Left renal cortex interstitium (tissue), 4 donors: ENCODE results near the gene UNC13C. TPM values are rescaled to one million over a fixed set of nuclear protein-coding genes. Genes with fewer than 3 reads are reported as not detected.

Experiments
- DNase-seq, 4 donors: peaks; one replicate each; pipeline ENCODE4 v3.0.0-alpha.2; 2013; ENCODE audit warnings: low read depth in 4 of 4, low spot score in 2 of 4, missing footprints in 1 of 4
- polyA plus RNA-seq, 4 donors: library from polyadenylated mRNA; unstranded; fragments of 120-200 nt; gene quantifications; one replicate each; pipeline ENCODE4 v1.2.1, GENCODE V29; 2013; ENCODE audit not compliant: insufficient read length in 4 of 4

Gene UNC13C
- polyA plus RNA-seq, 4 donors = 6.3 to 10.8 (median 8.0) TPM

DNA sequence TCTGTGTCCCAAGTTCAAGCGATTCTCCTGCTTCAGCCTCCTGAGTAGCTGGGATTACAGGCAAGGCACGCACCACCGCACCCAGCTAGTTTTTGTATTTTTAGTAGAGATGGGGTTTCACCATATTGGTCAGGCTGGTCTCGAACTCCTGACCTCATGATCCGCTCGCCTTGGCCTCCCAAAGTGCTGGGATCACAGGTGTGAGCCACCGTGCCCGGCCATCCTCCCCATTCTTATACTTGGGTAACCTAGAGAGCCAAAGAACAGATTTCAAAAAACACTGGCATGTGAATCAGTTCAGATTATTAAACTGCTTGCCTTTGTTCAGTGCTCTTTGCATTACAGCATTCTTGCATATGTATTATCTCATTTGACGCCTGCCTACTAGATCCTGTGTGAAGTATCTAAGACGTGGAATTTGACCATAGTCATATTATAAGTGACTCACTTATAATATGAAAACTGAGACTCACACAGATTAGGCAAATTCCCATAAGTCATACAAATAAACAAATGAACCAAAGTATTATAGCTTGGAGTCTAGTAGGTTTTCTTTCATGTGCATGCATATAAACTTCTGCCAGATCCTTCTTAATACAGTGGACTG is 123.5 kb downstream of the UNC13C start:
- DNase-seq = no peak

- no peak for DNase-seq
These were observed 124.5 kb downstream of the UNC13C start for GRCh38 chr15:54102704-54103103.

DNA sequence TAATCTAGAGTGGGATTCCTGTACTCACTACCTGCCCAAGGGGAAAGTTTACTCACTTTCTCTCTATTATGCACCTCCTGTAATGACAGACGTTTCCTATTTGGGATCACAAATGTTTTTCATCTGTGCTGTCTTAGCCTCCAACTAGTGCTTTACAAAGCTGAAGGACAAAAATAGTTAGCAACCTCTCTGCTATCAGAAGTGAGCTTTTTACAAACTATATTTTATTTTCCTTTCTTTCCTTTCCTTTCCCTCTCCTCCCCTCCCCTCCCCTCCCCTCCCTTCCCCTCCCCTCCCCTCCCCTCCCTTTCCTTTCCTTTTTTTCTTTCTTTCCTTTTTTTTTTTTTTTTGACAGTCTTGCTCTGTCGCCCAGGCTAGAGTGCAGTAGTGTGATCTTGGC is 130.8 kb downstream of the UNC13C start:
- DNase-seq = no peak

GRCh38 chr15:54119051-54119450 is 140.8 kb downstream of the UNC13C start:
- DNase-seq = no peak

GRCh38 chr15:54120949-54121463 is 142.8 kb downstream of the UNC13C start:
- no peak for DNase-seq

GRCh38 chr15:54127574-54127973 is 149.3 kb downstream of the UNC13C start:
- no peak for DNase-seq

DNA sequence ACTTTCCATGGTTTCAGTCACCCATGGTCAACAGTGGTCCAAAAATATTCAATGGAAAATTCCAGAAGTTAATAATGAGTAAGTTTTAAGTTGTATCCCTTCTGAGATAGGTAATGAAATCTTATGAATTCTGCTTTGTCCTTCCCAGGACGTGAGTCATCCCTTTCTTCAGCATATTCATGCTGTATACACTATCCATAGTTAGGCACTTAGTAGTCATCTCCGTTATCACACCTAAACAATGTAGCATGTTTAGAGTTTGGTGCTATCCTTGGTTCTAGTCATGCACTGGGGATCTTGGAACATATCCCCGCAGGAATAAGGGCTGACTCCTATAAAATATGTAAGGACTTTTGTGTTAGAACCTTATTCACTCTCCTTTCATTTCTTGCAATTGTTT is 153.2 kb downstream of the UNC13C start:
- DNase-seq = no peak

DNA sequence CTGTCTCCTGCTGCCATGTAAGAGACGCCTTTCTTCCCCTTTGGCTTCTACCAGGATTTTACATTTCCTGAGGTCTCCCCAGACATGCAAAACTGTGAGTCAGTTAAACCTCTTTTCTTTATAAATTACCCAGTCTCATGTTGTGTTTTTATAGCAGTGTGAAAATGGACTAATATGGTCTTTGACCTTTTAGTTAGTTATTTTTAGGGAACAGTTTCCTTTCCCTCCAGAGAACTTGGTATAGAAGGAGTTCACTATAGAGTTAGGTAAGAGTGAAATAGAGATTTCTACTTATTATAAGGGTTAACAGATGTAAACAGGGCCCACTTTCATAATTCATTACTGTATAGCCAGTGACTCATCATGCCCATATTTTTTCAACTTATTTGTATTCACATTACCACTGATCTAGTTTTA is 170.9 kb downstream of the UNC13C start:
- no peak for DNase-seq

DNA sequence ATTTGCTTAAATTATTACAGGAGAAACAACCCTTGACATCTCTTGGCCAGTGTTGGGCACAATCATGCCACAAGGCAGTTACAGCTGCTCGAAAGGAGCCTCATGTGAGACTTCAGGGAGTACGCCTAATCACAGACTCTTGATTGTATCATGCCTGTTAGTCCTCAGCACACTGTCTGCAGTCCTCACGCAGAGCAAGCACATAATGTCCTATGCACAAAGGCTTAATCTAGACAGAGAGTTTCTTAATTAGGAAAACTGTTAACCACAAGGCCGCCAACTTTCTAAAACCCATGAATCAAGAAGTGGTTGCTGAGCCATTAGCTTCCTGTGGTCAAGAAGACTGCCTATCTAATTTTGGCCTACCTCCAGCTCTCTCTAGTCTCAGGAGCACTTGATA is 172.0 kb downstream of the UNC13C start:
- no peak for DNase-seq

- no peak for DNase-seq
These were observed 180.8 kb downstream of the UNC13C start for GRCh38 chr15:54159012-54159411.

DNA sequence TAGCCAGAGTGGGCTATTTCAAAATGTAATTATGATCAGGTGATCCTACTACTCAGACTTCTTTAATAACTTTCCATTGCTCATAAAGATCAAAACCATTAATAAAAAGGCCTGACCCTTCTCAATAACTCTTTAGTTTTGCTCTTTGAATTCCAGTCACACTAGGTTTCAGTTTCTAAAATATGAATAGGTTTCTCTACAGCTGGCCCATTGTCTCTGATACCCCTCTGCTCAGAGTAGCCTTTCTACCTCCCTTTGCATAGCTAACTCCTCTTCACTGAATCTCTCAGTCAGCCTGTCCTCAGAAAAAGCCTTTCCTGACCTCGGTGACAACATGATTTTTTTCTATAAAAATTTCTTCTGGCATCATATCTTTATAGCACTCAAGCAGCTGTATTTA is 209.1 kb downstream of the UNC13C start:
- no peak for DNase-seq

DNA sequence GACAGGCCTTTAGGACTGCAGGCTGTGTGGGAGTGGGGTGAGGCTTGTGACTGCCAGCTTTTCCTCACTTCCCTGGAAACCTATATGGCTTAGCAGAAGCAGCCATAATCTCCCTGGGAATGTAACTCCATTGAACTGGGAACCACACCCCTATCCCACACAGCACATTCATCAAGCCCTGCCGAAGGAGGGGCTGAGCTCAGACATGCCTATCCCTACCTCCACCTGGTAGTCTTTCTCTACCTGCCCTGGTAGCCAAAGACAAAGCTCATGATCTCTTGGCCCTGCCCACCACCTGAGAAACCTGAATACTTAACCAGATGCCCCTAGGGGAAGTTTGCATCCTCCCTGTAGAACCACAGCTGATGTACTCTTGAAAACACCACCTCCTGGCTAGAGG is 219.8 kb downstream of the UNC13C start:
- no peak for DNase-seq

DNA sequence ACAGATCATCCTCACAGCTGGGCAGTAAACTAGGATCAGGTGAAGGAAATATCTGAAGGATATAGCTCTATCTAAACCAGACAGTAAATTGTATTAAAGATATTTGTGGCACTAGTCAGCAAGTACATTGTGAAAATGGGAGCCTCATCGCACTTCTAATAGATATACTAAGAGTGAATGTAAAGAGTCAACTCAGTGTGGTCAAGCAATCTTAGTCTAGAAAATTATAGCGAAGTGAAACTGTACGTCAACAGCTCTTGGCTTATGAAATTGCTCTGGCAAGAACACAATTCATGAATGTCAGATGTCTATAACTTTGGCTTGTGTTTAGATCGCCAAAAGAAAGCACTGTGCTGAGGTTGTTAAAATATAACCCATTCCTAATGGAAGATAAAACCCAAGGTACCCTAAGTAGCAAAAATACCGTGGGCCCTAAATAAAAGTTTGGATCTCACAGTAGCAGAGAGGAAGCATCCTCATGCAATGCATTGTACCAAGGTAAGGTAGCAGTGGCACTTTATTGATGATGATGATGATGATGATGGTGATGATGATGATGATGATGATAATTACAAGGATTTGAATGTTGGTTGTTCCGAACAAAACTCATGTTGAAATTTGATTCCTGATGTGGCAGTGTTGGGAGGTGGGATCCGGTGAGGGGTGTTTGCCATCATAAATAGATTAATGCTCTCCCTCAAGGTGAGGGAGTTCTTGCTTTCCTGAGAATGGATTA is 228.5 kb downstream of the UNC13C start:
- no peak for DNase-seq

DNA sequence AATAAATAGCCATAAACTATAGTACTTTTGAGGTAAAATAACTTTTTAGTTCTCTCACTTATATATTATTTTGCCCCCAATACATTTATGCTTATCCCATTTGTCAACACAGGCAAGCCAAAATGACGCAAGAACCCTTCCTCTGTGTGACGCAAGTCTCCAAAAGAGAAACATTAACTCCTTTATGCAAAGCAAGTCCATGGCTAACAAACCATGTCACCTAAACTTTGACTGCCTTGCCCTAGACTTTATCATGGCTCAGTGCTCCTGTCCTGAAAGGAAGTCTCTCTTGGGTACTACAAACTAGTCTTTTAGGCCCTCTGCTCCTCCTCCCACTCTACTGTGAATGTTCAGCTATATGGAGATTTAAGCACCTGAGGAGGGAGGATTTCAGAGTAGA is 230.5 kb downstream of the UNC13C start:
- DNase-seq = no peak

DNA sequence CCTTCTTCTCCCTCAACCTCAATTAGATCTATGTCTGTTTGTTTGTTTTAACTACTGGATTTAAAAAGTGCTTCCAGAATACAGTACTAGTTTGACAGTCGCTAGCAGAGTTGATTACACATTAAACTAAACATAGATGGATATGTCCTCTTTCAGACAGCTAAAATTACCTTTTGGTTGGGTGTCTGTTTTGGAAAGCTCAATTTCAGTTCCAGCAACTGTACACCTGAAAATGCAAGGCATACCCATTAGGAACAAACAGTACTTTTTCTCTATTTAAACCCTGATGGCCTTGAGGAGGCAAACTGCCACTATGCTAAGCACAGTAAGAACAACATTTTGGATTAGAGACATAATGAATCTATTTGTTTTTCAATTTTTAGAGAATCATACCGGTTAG is 234.4 kb downstream of the UNC13C start:
- DNase-seq = no peak

DNA sequence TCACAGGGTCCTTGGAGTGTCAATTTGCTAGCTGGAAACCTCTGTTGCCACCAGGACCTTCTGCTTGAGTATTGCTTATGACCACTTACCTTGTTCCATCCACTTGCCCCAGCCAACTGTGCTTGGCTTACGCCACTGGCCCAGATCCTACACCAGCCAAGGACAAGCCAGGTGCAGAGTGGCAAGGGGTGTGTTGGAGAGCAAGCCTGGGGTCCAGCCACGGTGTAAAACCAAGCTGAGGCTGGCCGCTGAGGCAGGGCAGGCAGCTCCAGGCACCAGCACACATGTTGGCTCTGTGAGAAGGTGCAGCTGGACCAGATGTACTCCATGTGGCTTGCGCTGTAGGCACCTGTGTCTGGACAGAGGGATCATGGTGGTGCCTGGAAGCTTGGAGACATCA is 248.2 kb downstream of the UNC13C start:
- DNase-seq = no peak

DNA sequence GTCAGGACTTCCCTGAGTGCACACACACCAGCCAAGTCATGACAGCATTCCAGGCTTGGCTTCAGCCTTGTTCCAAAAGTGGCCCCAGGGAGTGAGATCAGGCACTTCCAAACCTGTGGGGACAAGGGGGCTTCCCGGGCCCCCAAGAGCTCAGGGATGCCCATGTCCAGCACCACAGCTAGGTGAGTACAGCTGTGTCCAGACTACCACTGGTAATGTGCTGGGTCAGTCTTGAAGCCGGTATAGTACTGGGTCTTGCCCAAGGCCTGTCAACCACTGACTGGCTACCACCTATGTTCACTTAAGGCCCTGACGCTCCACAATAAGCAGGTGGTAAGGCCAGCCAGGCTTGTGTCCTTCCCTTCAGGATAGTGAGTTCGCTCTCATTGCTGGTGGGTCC is 249.3 kb downstream of the UNC13C start:
- DNase-seq = no peak

GRCh38 chr15:54250326-54250725 is 272.1 kb downstream of the UNC13C start:
- DNase-seq = no peak

DNA sequence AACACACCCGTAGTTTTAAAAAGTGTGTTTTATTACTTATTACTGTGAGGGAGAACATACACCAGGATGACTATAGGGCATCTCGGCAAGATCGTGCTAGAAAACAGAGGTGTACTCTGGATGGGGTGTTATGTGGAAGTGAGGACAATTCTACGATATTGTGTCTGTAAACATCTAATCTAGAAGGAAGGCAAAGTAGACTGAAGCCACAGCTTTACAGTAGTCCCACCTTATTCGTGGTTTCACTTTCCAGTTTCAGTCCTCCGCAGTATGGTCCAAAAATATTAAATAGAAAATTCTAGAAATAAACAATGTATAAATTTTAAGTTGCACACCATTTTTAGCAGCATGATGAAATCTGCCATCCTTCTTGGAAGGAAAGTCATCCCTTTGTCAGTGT is 277.9 kb downstream of the UNC13C start:
- no peak for DNase-seq

GRCh38 chr15:54273928-54274327 is 295.7 kb downstream of the UNC13C start:
- DNase-seq = no peak

DNA sequence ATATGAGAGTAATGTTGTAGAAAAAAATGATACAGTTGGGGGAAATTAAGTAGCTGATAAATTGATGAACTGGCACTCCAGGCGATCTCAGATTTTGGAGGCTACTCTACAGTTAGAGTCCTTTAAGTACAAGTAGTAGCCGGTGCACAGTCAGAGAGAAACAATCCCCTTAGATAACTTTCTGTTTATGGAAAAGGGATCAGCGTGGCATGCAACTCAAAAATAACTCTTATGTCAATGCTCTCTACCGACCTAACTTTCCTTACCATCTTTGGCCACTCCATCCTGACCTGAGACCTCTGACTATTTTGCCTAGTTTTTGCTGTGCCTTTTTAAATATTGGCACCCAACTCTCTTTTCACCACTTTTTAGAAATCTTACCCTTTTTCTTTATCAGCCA is 299.6 kb downstream of the UNC13C start:
- DNase-seq = no peak

GRCh38 chr15:54280726-54281125 is 302.5 kb downstream of the UNC13C start:
- DNase-seq = no peak
